Transverse colon (tissue), 3 donors: Measurements from ENCODE around the gene ASIP.

ENCODE experiments used
- CTCF ChIP-seq, 5 experiments: fragments of 200-600 bp in 3 of 5; fragments of 450-650 bp in 2 of 5; sonication (generic) in 3 of 5; IDR thresholded peaks; 1 replicate in 2 of 5; 2 replicates in 3 of 5; pipeline ENCODE4 v1.5.1; 2016 to 2017; ENCODE audit warnings: antibody characterized with exemption in 5 of 5, inconsistent platforms in 3 of 5, mild to moderate bottlenecking in 2 of 5, moderate library complexity in 1 of 5
- POLR2A ChIP-seq: fragments of 450-650 bp; IDR thresholded peaks from one replicate; pipeline ENCODE4 v1.6.1; 2016; ENCODE audit warnings: antibody characterized with exemption, mild to moderate bottlenecking, moderate library complexity

- TF ChIP-seq POLR2A: no peak
- no peak for TF ChIP-seq CTCF (IDR thresholded peaks at IDR 0.05)
Observed at GRCh38 chr20:34251619-34252018, 10.4 kb downstream of the ASIP start.
